ENCODE measurements around the gene EEF1G.

GRCh38 chr11:62621567-62622470 is 48.1 kb upstream of the EEF1G start, which contains the start of gene B3GAT3:
- TF ChIP-seq CTCF (IDR thresholded peaks at IDR 0.05; ENCODE audit: insufficient read depth, low read depth, low read length), result no peak
- TF ChIP-seq EZH2 (IDR thresholded peaks at IDR 0.05; ENCODE audit: insufficient read depth, low read length), result no peak
